MM.1S (cell line): ENCODE results near the gene ARHGAP40.

ENCODE experiments used
- DNase-seq: peaks from one replicate; pipeline ENCODE4 v3.0.0-alpha.2; 2015
- H2AFZ ChIP-seq: fragments of 300-600 bp; sonication (generic); 2 replicates; pipeline ENCODE4 v1.6.0; 2016; ENCODE audit warnings: antibody characterized with exemption, low read length
- H3F3A ChIP-seq: fragments of 300-600 bp; sonication (generic); 2 replicates; pipeline ENCODE4 v1.6.1; 2016; ENCODE audit warnings: mild to moderate bottlenecking, antibody characterized with exemption, low read length, moderate library complexity, mixed read lengths; ENCODE audit not compliant: insufficient read depth
- H3K27ac ChIP-seq: fragments of 300-600 bp; sonication (generic); 2 replicates; pipeline ENCODE4 v1.5.1; 2016; ENCODE audit warnings: mild to moderate bottlenecking, low read length
- H3K27me3 ChIP-seq: fragments of 300-600 bp; sonication (generic); replicated peaks from 2 replicates; pipeline ENCODE4 v1.6.0; 2016; ENCODE audit warnings: low read length; ENCODE audit not compliant: insufficient read depth
- H3K36me3 ChIP-seq: fragments of 300-600 bp; sonication (generic); replicated peaks from 2 replicates; pipeline ENCODE4 v1.6.1; 2016; ENCODE audit warnings: mild to moderate bottlenecking, low read length, mixed read lengths; ENCODE audit not compliant: insufficient read depth
- H3K4me1 ChIP-seq: fragments of 300-600 bp; sonication (generic); 2 replicates; pipeline ENCODE4 v1.6.1; 2016; ENCODE audit warnings: low read length, mixed read lengths
- H3K4me2 ChIP-seq: fragments of 300-600 bp; sonication (generic); 2 replicates; pipeline ENCODE4 v1.6.0; 2016; ENCODE audit warnings: low read depth, low read length
- H3K4me3 ChIP-seq: fragments of 300-600 bp; sonication (generic); 2 replicates; pipeline ENCODE4 v1.5.1; 2016; ENCODE audit warnings: low read length, mixed read lengths
- H3K79me2 ChIP-seq: fragments of 300-600 bp; sonication (generic); 2 replicates; pipeline ENCODE4 v1.6.1; 2016; ENCODE audit warnings: mixed run types, low read length, mixed read lengths
- H3K9ac ChIP-seq: fragments of 300-600 bp; sonication (generic); 2 replicates; pipeline ENCODE4 v1.6.1; 2016; ENCODE audit warnings: low read length, mixed read lengths
- H3K9me2 ChIP-seq: fragments of 300-600 bp; sonication (generic); replicated peaks from 2 replicates; pipeline ENCODE4 v1.6.1; 2016; ENCODE audit warnings: mild to moderate bottlenecking, low read length, mixed read lengths; ENCODE audit not compliant: insufficient read depth
- H3K9me3 ChIP-seq: fragments of 300-600 bp; sonication (generic); replicated peaks from 2 replicates; pipeline ENCODE4 v1.6.1; 2016; ENCODE audit warnings: mild to moderate bottlenecking, low read length, mixed read lengths; ENCODE audit not compliant: insufficient read depth
- H4K20me1 ChIP-seq: fragments of 300-600 bp; sonication (generic); 2 replicates; pipeline ENCODE4 v1.6.1; 2016; ENCODE audit warnings: mild to moderate bottlenecking, low read length, moderate library complexity, mixed read lengths; ENCODE audit not compliant: insufficient read depth
- CTCF ChIP-seq: fragments of 300-600 bp; sonication (generic); IDR thresholded peaks from 2 replicates; pipeline ENCODE4 v1.5.1; 2016; ENCODE audit warnings: antibody characterized with exemption, low read length, mixed read lengths
- EZH2 ChIP-seq: fragments of 300-600 bp; sonication (generic); optimal IDR thresholded peaks from 2 replicates; pipeline ENCODE3; 2017; ENCODE audit warnings: low read depth, mild to moderate bottlenecking, antibody characterized with exemption, low read length, mixed read lengths
- EZH2phosphoT487 ChIP-seq: fragments of 300-600 bp; sonication (generic); IDR thresholded peaks from 2 replicates; pipeline ENCODE4 v1.6.1; 2018; ENCODE audit warnings: antibody characterized with exemption, low read length

Gene ARHGAP40

GRCh38 chr20:38674092-38674764 is 72.6 kb downstream of the ARHGAP40 start:
- H2AFZ ChIP-seq, result no peak overlapping the region
- H3K4me2 ChIP-seq, result no peak overlapping the region
- no peaks in the 10 kb centered on the region for H3K9me2 ChIP-seq
- H3K27me3 ChIP-seq, result peaks cover 22% of the 10 kb centered on the region; the same call in 1 of the 2 replicates
- TF ChIP-seq EZH2 (no peak), CTCF (no peak), EZH2phosphoT487 (no peak)
- no peak for DNase-seq
- no peak overlapping the region for H3K27ac ChIP-seq
- no peak overlapping the region for H3K9ac ChIP-seq
- H3K4me3 ChIP-seq, result no peak overlapping the region
- no peaks in the 10 kb centered on the region for H3K4me1 ChIP-seq
- no peaks in the 10 kb centered on the region for H3K79me2 ChIP-seq
- H3K36me3 ChIP-seq, result no peaks in the 10 kb centered on the region
- H3K9me3 ChIP-seq, result no peaks in the 10 kb centered on the region
- H3F3A ChIP-seq, result no peaks in the 10 kb centered on the region
- H4K20me1 ChIP-seq, result no peaks in the 10 kb centered on the region

GRCh38 chr20:38674765-38675133 is 73.1 kb downstream of the ARHGAP40 start:
- H3K36me3 ChIP-seq, result no peaks in the 10 kb centered on the region
- no peaks in the 10 kb centered on the region for H3K9me3 ChIP-seq
- peaks cover 19% of the 10 kb centered on the region; the same call in 1 of the 2 replicates for H3K27me3 ChIP-seq
- H3K27ac ChIP-seq, result no peak overlapping the region
- no peak overlapping the region for H2AFZ ChIP-seq
- TF ChIP-seq EZH2 (no peak), CTCF (no peak), EZH2phosphoT487 (no peak)
- no peak for DNase-seq
- no peaks in the 10 kb centered on the region for H3F3A ChIP-seq
- H3K4me2 ChIP-seq, result no peak overlapping the region
- no peak overlapping the region for H3K4me3 ChIP-seq
- no peak overlapping the region for H3K9ac ChIP-seq
- H3K9me2 ChIP-seq, result no peaks in the 10 kb centered on the region
- H4K20me1 ChIP-seq, result no peaks in the 10 kb centered on the region
- no peaks in the 10 kb centered on the region for H3K79me2 ChIP-seq
- H3K4me1 ChIP-seq, result no peaks in the 10 kb centered on the region

- Histone ChIP-seq H3K36me3 (no peaks in the 10 kb centered on the region), H4K20me1 (no peaks in the 10 kb centered on the region), H3K79me2 (no peaks in the 10 kb centered on the region), H3K9ac (no peak overlapping the region), H3K4me2 (no peak overlapping the region), H3K9me3 (no peaks in the 10 kb centered on the region), H3K4me1 (no peaks in the 10 kb centered on the region), H2AFZ (no peak overlapping the region), H3F3A (no peaks in the 10 kb centered on the region), H3K9me2 (no peaks in the 10 kb centered on the region), H3K27me3 (peaks cover 13% of the 10 kb centered on the region; the same call in 1 of the 2 replicates), H3K27ac (no peak overlapping the region), H3K4me3 (no peak overlapping the region)
- DNase-seq, result no peak
- TF ChIP-seq EZH2phosphoT487, result no peak
- TF ChIP-seq EZH2, result no peak
- no peak for TF ChIP-seq CTCF
These were observed 75.0 kb downstream of the ARHGAP40 start for GRCh38 chr20:38676576-38676975.
